IMR-90 (cell line): ENCODE measurements around the gene GRID1. TPM values are rescaled to one million over a fixed set of nuclear protein-coding genes. Genes with fewer than 3 reads are reported as not detected.

ENCODE experiments used
- ATAC-seq: fragments of 200-7000 bp; cut with Tn5 transposase; 2 replicates; pipeline ENCODE4 v1.9.1; 2020; ENCODE audit warnings: low read depth, mild to moderate bottlenecking, moderate library complexity
- BruUV-seq: library from RNA; stranded (reverse); fragments of 400-500 nt; replicated peaks from 2 replicates; lab custom pipeline; 2021; lab: Mats Ljungman, UMichigan
- CTCF ChIA-PET: fragments of 300-600 bp; formaldehyde crosslinking; extraction: SDS; loops from one replicate; lab custom pipeline; 2021; ENCODE audit warnings: antibody characterized with exemption; lab: Yijun Ruan, JAX
- POLR2A ChIA-PET: fragments of 300-600 bp; sonication (Branson Sonifier 250); formaldehyde crosslinking; loops from one replicate; lab custom pipeline; 2022; ENCODE audit warnings: antibody characterized with exemption; ENCODE audit not compliant: unreplicated experiment; lab: Charles Lee
- DNase-seq: peaks from one replicate; pipeline ENCODE4 v3.0.0; 2013
- H2AFZ ChIP-seq: replicated peaks from 2 replicates; pipeline ENCODE3; 2013; ENCODE audit warnings: low read length, mild to moderate bottlenecking; ENCODE audit not compliant: poor library complexity
- H2AK5ac ChIP-seq: 2 replicates; pipeline ENCODE4 v1.6.1; 2013; ENCODE audit warnings: low read depth, low read length, inconsistent platforms
- H2AK9ac ChIP-seq: replicated peaks from 2 replicates; pipeline ENCODE3; 2013; ENCODE audit warnings: mild to moderate bottlenecking, low read depth, low read length, moderate library complexity; ENCODE audit not compliant: poor library complexity
- H2BK120ac ChIP-seq: 2 replicates; pipeline ENCODE4 v1.6.1; 2013; ENCODE audit warnings: low read depth, low read length, inconsistent platforms
- H2BK15ac ChIP-seq: 3 replicates; pipeline ENCODE4 v1.6.1; 2013; ENCODE audit warnings: low read depth, low read length, inconsistent platforms
- H2BK20ac ChIP-seq: 2 replicates; pipeline ENCODE4 v1.6.1; 2013; ENCODE audit warnings: low read depth, mild to moderate bottlenecking, inconsistent platforms, low read length, moderate library complexity
- H2BK5ac ChIP-seq: 2 replicates; pipeline ENCODE4 v1.6.1; 2013; ENCODE audit warnings: mild to moderate bottlenecking, low read depth, low read length, inconsistent platforms; ENCODE audit not compliant: poor library complexity, severe bottlenecking
- H3K14ac ChIP-seq: replicated peaks from 2 replicates; pipeline ENCODE4 v1.6.1; 2013; ENCODE audit warnings: low read depth, low read length, inconsistent platforms
- H3K18ac ChIP-seq: 2 replicates; pipeline ENCODE4 v1.6.1; 2013; ENCODE audit warnings: low read depth, low read length, control low read depth
- H3K23ac ChIP-seq: 2 replicates; pipeline ENCODE4 v1.6.1; 2013; ENCODE audit warnings: low read depth, low read length, inconsistent platforms
- H3K27ac ChIP-seq: 2 replicates; pipeline ENCODE4 v1.5.1; 2013; ENCODE audit warnings: mild to moderate bottlenecking, control low read depth, low read length; ENCODE audit not compliant: insufficient read depth
- H3K27me3 ChIP-seq: 2 replicates; pipeline ENCODE4 v1.6.1; 2013; ENCODE audit warnings: low read length; ENCODE audit not compliant: control insufficient read depth, insufficient read depth
- H3K36me3 ChIP-seq: 2 replicates; pipeline ENCODE4 v1.6.1; 2013; ENCODE audit warnings: low read length, mixed read lengths; ENCODE audit not compliant: control insufficient read depth, insufficient read depth
- H3K4ac ChIP-seq: 2 replicates; pipeline ENCODE4 v1.6.1; 2013; ENCODE audit warnings: low read depth, low read length, inconsistent platforms
- H3K4me1 ChIP-seq: 2 replicates; pipeline ENCODE4 v1.6.1; 2013; ENCODE audit warnings: low read length, mixed read lengths; ENCODE audit not compliant: control insufficient read depth, insufficient read depth
- H3K4me2 ChIP-seq: 2 replicates; pipeline ENCODE4 v1.6.1; 2013; ENCODE audit warnings: low read depth, mild to moderate bottlenecking, control low read depth, low read length, moderate library complexity
- H3K4me3 ChIP-seq: 2 replicates; pipeline ENCODE4 v1.5.1; 2013; ENCODE audit warnings: low read depth, mild to moderate bottlenecking, control low read depth, low read length, moderate library complexity; ENCODE audit not compliant: insufficient read depth
- H3K56ac ChIP-seq: 2 replicates; pipeline ENCODE4 v1.6.1; 2013; ENCODE audit warnings: low read length, inconsistent platforms; ENCODE audit not compliant: insufficient read depth; ENCODE audit errors: extremely low read depth
- H3K79me1 ChIP-seq, 2 experiments: 2 replicates each; pipeline ENCODE4 v1.6.1; 2013; ENCODE audit warnings: low read length in 2 of 2, inconsistent platforms in 1 of 2, low read depth in 1 of 2
- H3K9ac ChIP-seq: 2 replicates; pipeline ENCODE4 v1.6.1; 2013; ENCODE audit warnings: low read depth, low read length, control low read depth
- H3K9me1 ChIP-seq: 2 replicates; pipeline ENCODE4 v1.6.1; 2013; ENCODE audit warnings: low read length, inconsistent platforms; ENCODE audit not compliant: insufficient read depth
- H3K9me3 ChIP-seq: 2 replicates; pipeline ENCODE4 v1.6.1; 2013; ENCODE audit warnings: low read length; ENCODE audit not compliant: control insufficient read depth, insufficient read depth
- H4K20me1 ChIP-seq: 2 replicates; pipeline ENCODE4 v1.6.1; 2013; ENCODE audit warnings: low read length, inconsistent platforms; ENCODE audit not compliant: insufficient read depth
- H4K5ac ChIP-seq: 2 replicates; pipeline ENCODE4 v1.6.1; 2013; ENCODE audit warnings: mild to moderate bottlenecking, low read depth, low read length, control low read depth
- H4K8ac ChIP-seq, 2 experiments: 2 replicates each; pipeline ENCODE4 v1.6.1; 2013; ENCODE audit warnings: low read depth in 2 of 2, low read length in 2 of 2, control low read depth in 1 of 2, inconsistent platforms in 1 of 2
- H4K91ac ChIP-seq: 2 replicates; pipeline ENCODE4 v1.6.1; 2013; ENCODE audit warnings: low read depth, low read length, inconsistent platforms; ENCODE audit not compliant: insufficient read depth
- ELK1 ChIP-seq: fragments of 150-350 bp; IDR thresholded peaks from 2 replicates; pipeline ENCODE4 v1.6.1; 2016; ENCODE audit warnings: low read depth, mild to moderate bottlenecking, low read length, moderate library complexity, borderline replicate concordance
- MAZ ChIP-seq: IDR thresholded peaks from 2 replicates; pipeline ENCODE4 v1.6.1; 2012; ENCODE audit warnings: low read depth, mild to moderate bottlenecking, low read length, improper control_type of control experiment, moderate library complexity, borderline replicate concordance
- RCOR1 ChIP-seq: IDR thresholded peaks from 2 replicates; pipeline ENCODE4 v1.6.1; 2012; ENCODE audit warnings: mild to moderate bottlenecking, low read length, improper control_type of control experiment; ENCODE audit not compliant: insufficient replicate concordance
- WGBS, 2 experiments: methylation state at CpG; one replicate each; pipeline versions ENCODE4 v1.1.5 to v1.1.7; 2013; ENCODE audit warnings: missing lambda C conversion rate in 2 of 2; ENCODE audit not compliant: insufficient read length in 1 of 2; ENCODE audit errors: extremely low coverage in 2 of 2; 5-methylcytosine and 5-hydroxymethylcytosine counted together
- dilution Hi-C: fragments of 300-500 bp; cut with HindIII; formaldehyde crosslinking; loops from one replicate; pipeline ENCODE4 v1.14.3; 2018; ENCODE audit warnings: low sequenced_read_pairs; ENCODE audit not compliant: unreplicated experiment
- in situ Hi-C: fragments of 300-500 bp; cut with MboI; formaldehyde crosslinking; loops from 3 replicates; pipeline ENCODE4 v1.14.3; 2019; ENCODE audit warnings: low sequenced_read_pairs, inconsistent platforms, mixed read lengths
- intact Hi-C: fragments of 100-400 bp; cut with micrococcal nuclease; formaldehyde crosslinking; loops from 2 replicates; pipeline ENCODE4 v1.10.0; 2022
- polyA plus RNA-seq, 3 experiments: library from polyadenylated mRNA; depleted of rRNA; stranded (reverse); fragments of >200 nt; gene quantifications; 2 replicates each; pipeline ENCODE4 v1.2.3, GENCODE V29; 2012; ENCODE audit warnings: low replicate concordance in 1 of 3
- total RNA-seq: library from RNA; depleted of rRNA; stranded (reverse); fragments of >200 nt; gene quantifications from 2 replicates; pipeline ENCODE4 v1.2.3, GENCODE V29; 2012

GRID1 gene
- total and polyA plus RNA-seq, 2 of the 4 experiments (the other 2 are of a cell fraction) = not detected

- ATAC-seq = no peak
- 8% methylated on average over 4 of the region's 5 CpGs; no CpG with 5 or more reads in 1 of the 2 experiments for WGBS, 2 experiments
- no peak overlapping the region for H2BK120ac ChIP-seq
- no peak overlapping the region for H3K14ac ChIP-seq
- no peaks in the 10 kb centered on the region for H4K20me1 ChIP-seq
- POLR2A ChIA-PET = no interaction called here
- H3K27me3 ChIP-seq = no peaks in the 10 kb centered on the region
- no peak overlapping the region for H3K4ac ChIP-seq
- H3K4me2 ChIP-seq = no peak overlapping the region
- in situ Hi-C loops (no loop called here), dilution Hi-C loops (no loop called here), intact Hi-C loops (no loop called here)
- no peaks in the 10 kb centered on the region for H3K4me1 ChIP-seq
- no peak for DNase-seq
- no peak overlapping the region for H2BK5ac ChIP-seq
- H3K18ac ChIP-seq = no peak overlapping the region
- no peak overlapping the region for H2AK5ac ChIP-seq
- H4K5ac ChIP-seq = no peak overlapping the region
- H3K4me3 ChIP-seq = no peak overlapping the region
- no peak overlapping the region for H2AK9ac ChIP-seq
- no peak overlapping the region for H3K27ac ChIP-seq
- no peak overlapping the region for H3K9ac ChIP-seq
- no peak overlapping the region for H2BK20ac ChIP-seq
- no peak overlapping the region for H4K8ac ChIP-seq
- no peak overlapping the region for H4K91ac ChIP-seq
- no peak overlapping the region for H3K23ac ChIP-seq
- CTCF ChIA-PET = no interaction called here
- BruUV-seq = no TSS peak
- H3K9me1 ChIP-seq = no peaks in the 10 kb centered on the region
- no peak overlapping the region for H2BK15ac ChIP-seq
- no peak overlapping the region for H3K56ac ChIP-seq
- no peak overlapping the region for H2AFZ ChIP-seq
- no peaks in the 10 kb centered on the region for H3K9me3 ChIP-seq
- H3K79me1 ChIP-seq = no peaks in the 10 kb centered on the region
- no peaks in the 10 kb centered on the region for H3K36me3 ChIP-seq
- no peak for TF ChIP-seq ELK1
- no peak for TF ChIP-seq RCOR1
- no peak for TF ChIP-seq MAZ
These were observed 53.8 kb downstream of the GRID1 start for GRCh38 chr10:86312701-86313270.
